Smooth muscle cell (in vitro differentiated cells): ENCODE data around the gene PARD3. TPM values are rescaled to one million over a fixed set of nuclear protein-coding genes. Genes with fewer than 3 reads are reported as not detected.

Experiments used
- DNase-seq: peaks from one replicate; lab custom pipeline; 2025; ENCODE audit not compliant: unreplicated experiment; lab: John Stamatoyannopoulos, UW
- H2AFZ ChIP-seq: fragments of 200-600 bp; sonication (generic); 2 replicates; pipeline ENCODE4 v1.6.0; 2016; ENCODE audit warnings: antibody characterized with exemption, low read depth, mild to moderate bottlenecking
- H3F3A ChIP-seq: fragments of 200-600 bp; sonication (generic); 2 replicates; pipeline ENCODE4 v1.6.0; 2017; ENCODE audit warnings: antibody characterized with exemption, low read depth
- H3K27ac ChIP-seq: fragments of 200-600 bp; sonication (generic); 2 replicates; pipeline ENCODE4 v1.5.1; 2016; ENCODE audit warnings: low read depth, mild to moderate bottlenecking
- H3K27me3 ChIP-seq: fragments of 200-600 bp; sonication (generic); 2 replicates; pipeline ENCODE4 v1.6.1; 2016; ENCODE audit warnings: low read depth, mild to moderate bottlenecking
- H3K36me3 ChIP-seq: fragments of 200-600 bp; sonication (generic); 2 replicates; pipeline ENCODE4 v1.5.1; 2016; ENCODE audit warnings: low read depth
- H3K4me1 ChIP-seq: fragments of 200-600 bp; sonication (generic); 2 replicates; pipeline ENCODE4 v1.5.1; 2016; ENCODE audit warnings: low read depth
- H3K4me2 ChIP-seq: fragments of 200-600 bp; sonication (generic); 2 replicates; pipeline ENCODE4 v1.6.0; 2016; ENCODE audit warnings: mild to moderate bottlenecking
- H3K4me3 ChIP-seq: fragments of 200-600 bp; sonication (generic); 2 replicates; pipeline ENCODE4 v1.5.1; 2016; ENCODE audit warnings: mild to moderate bottlenecking
- H3K79me2 ChIP-seq: fragments of 200-600 bp; sonication (generic); 2 replicates; pipeline ENCODE4 v1.6.0; 2016; ENCODE audit warnings: low read depth, mild to moderate bottlenecking
- H3K9ac ChIP-seq: fragments of 200-600 bp; sonication (generic); 2 replicates; pipeline ENCODE4 v1.6.0; 2016; ENCODE audit warnings: low read depth
- H3K9me3 ChIP-seq: fragments of 200-600 bp; sonication (generic); replicated peaks from 2 replicates; pipeline ENCODE4 v1.5.1; 2016; ENCODE audit warnings: low read depth
- H4K20me1 ChIP-seq: fragments of 200-600 bp; sonication (generic); 2 replicates; pipeline ENCODE4 v1.6.0; 2016; ENCODE audit warnings: low read depth
- CTCF ChIP-seq: fragments of 200-600 bp; sonication (generic); IDR thresholded peaks from 2 replicates; pipeline ENCODE4 v1.5.1; 2017; ENCODE audit warnings: borderline replicate concordance, mild to moderate bottlenecking, antibody characterized with exemption; ENCODE audit not compliant: insufficient read depth, poor library complexity, severe bottlenecking
- WGBS: methylation state at CpG from one replicate; pipeline ENCODE4 v1.1.7; 2016; ENCODE audit warnings: low lambda C conversion rate; 5-methylcytosine and 5-hydroxymethylcytosine counted together
- polyA plus RNA-seq: library from polyadenylated mRNA; unstranded; fragments of >200 nt; fragmentation: Nextera tagmentation; extraction: Ambion mirVana; gene quantifications from 2 replicates; pipeline ENCODE4 v1.2.1, GENCODE V29; 2016
- total RNA-seq: library from RNA; depleted of rRNA; stranded (reverse); fragments of >200 nt; gene quantifications from 2 replicates; pipeline ENCODE4 v1.2.3, GENCODE V29; 2014

The PARD3 gene
- total and polyA plus RNA-seq, 2 experiments from 2014 or later, result 17.5 to 26.0 TPM

- no peaks in the 10 kb centered on the region for H3K36me3 ChIP-seq
Measured at GRCh38 chr10:34191406-34191805, 623.7 kb downstream of the PARD3 start.

GRCh38 chr10:34190580-34190979 lies 624.5 kb downstream of the PARD3 start:
- Histone ChIP-seq H2AFZ (no peak overlapping the region), H3K4me3 (no peak overlapping the region), H3K27ac (peak overlapping the region; percentile 49), H3F3A (peaks cover 6% of the 10 kb centered on the region), H3K4me1 (peaks cover 39% of the 10 kb centered on the region), H4K20me1 (no peaks in the 10 kb centered on the region), H3K9ac (no peak overlapping the region), H3K9me3 (no peaks in the 10 kb centered on the region), H3K36me3 (no peaks in the 10 kb centered on the region), H3K4me2 (peak overlapping the region; percentile 21), H3K79me2 (no peaks in the 10 kb centered on the region), H3K27me3 (no peaks in the 10 kb centered on the region)
- WGBS, result 30% methylated on average over 7 of the region's 7 CpGs
- DNase-seq, result no peak
- no peak for TF ChIP-seq CTCF

More at GRCh38 chr10:34191406-34191805, 623.7 kb downstream of the PARD3 start:
- Histone ChIP-seq H3F3A (peaks cover 6% of the 10 kb centered on the region), H3K27ac (peak overlapping the region; percentile 37), H4K20me1 (no peaks in the 10 kb centered on the region), H3K4me1 (peaks cover 43% of the 10 kb centered on the region), H3K4me2 (peak overlapping the region; percentile 28), H3K9ac (no peak overlapping the region), H3K9me3 (no peaks in the 10 kb centered on the region), H3K27me3 (no peaks in the 10 kb centered on the region), H3K4me3 (no peak overlapping the region), H2AFZ (no peak overlapping the region), H3K79me2 (no peaks in the 10 kb centered on the region)
- TF ChIP-seq CTCF, result no peak
- 34% methylated on average over 3 of the region's 3 CpGs for WGBS
- DNase-seq, result no peak

GRCh38 chr10:34189830-34190229 lies 625.3 kb downstream of the PARD3 start:
- Histone ChIP-seq H3K36me3 (no peaks in the 10 kb centered on the region), H3K9ac (no peak overlapping the region), H3K27me3 (no peaks in the 10 kb centered on the region), H3K27ac (no peak overlapping the region), H3K4me3 (no peak overlapping the region), H4K20me1 (no peaks in the 10 kb centered on the region), H3K4me1 (peaks cover 39% of the 10 kb centered on the region), H3K9me3 (no peaks in the 10 kb centered on the region), H3K4me2 (no peak overlapping the region), H3K79me2 (no peaks in the 10 kb centered on the region), H2AFZ (no peak overlapping the region), H3F3A (peaks cover 11% of the 10 kb centered on the region)
- DNase-seq, result no peak
- TF ChIP-seq CTCF, result no peak
- 97% methylated on average over 1 of the region's 1 CpG for WGBS

GRCh38 chr10:34188221-34188620 lies 626.9 kb downstream of the PARD3 start:
- WGBS, result 83% methylated on average over 5 of the region's 5 CpGs
- no peak overlapping the region for H2AFZ ChIP-seq

More at GRCh38 chr10:34188221-34188620, 626.9 kb downstream of the PARD3 start:
- H3K4me1 ChIP-seq, result peaks cover 33% of the 10 kb centered on the region
- H3K27me3 ChIP-seq, result no peaks in the 10 kb centered on the region
- no peaks in the 10 kb centered on the region for H3K79me2 ChIP-seq
- H3K4me2 ChIP-seq, result no peak overlapping the region
- no peak overlapping the region for H3K4me3 ChIP-seq
- no peaks in the 10 kb centered on the region for H3K9me3 ChIP-seq
- H3K27ac ChIP-seq, result no peak overlapping the region
- no peak overlapping the region for H3K9ac ChIP-seq
- no peaks in the 10 kb centered on the region for H3K36me3 ChIP-seq
- no peak for TF ChIP-seq CTCF
- H4K20me1 ChIP-seq, result no peaks in the 10 kb centered on the region
- peaks cover 8% of the 10 kb centered on the region for H3F3A ChIP-seq
- no peak for DNase-seq
